PC-3 (cell line): Measurements from ENCODE around the gene COL19A1. TPM values are rescaled to one million over a fixed set of nuclear protein-coding genes. Genes with fewer than 3 reads are reported as not detected.

Experiments
- ATAC-seq: fragments of 200-7000 bp; cut with Tn5 transposase; 2 replicates; pipeline ENCODE4 v1.9.1; 2020; ENCODE audit warnings: mild to moderate bottlenecking, moderate library complexity
- BruUV-seq: library from RNA; stranded (reverse); fragments of 400-500 nt; replicated peaks from 2 replicates; lab custom pipeline; 2021; lab: Mats Ljungman, UMichigan
- CTCF ChIA-PET: fragments of 300-600 bp; sonication (Branson Sonifier 250); formaldehyde crosslinking; loops from one replicate; lab custom pipeline; 2022; ENCODE audit warnings: antibody characterized with exemption; lab: Charles Lee
- POLR2A ChIA-PET: fragments of 300-600 bp; sonication (Branson Sonifier 250); formaldehyde crosslinking; loops from one replicate; lab custom pipeline; 2022; ENCODE audit warnings: antibody characterized with exemption; ENCODE audit not compliant: unreplicated experiment; lab: Charles Lee
- DNase-seq: peaks from one replicate; pipeline ENCODE4 v3.0.0-alpha.2; 2015
- H2AFZ ChIP-seq: fragments of 300-600 bp; sonication (generic); 2 replicates; pipeline ENCODE4 v1.6.0; 2016; ENCODE audit warnings: antibody characterized with exemption, low read length
- H3F3A ChIP-seq: fragments of 300-600 bp; sonication (generic); one replicate; pipeline ENCODE4 v1.6.0; 2017; ENCODE audit warnings: antibody characterized with exemption, low read length, control low read depth, mild to moderate bottlenecking; ENCODE audit not compliant: unreplicated experiment
- H3K27ac ChIP-seq: fragments of 300-600 bp; sonication (generic); 2 replicates; pipeline ENCODE4 v1.5.1; 2016; ENCODE audit warnings: mild to moderate bottlenecking, low read length
- H3K27me3 ChIP-seq: fragments of 300-600 bp; sonication (generic); 2 replicates; pipeline ENCODE4 v1.6.1; 2016; ENCODE audit warnings: low read length, mixed read lengths
- H3K36me3 ChIP-seq: fragments of 300-600 bp; sonication (generic); 2 replicates; pipeline ENCODE4 v1.6.1; 2016; ENCODE audit warnings: low read depth, mixed run types, low read length, mixed read lengths
- H3K4me1 ChIP-seq: fragments of 300-600 bp; sonication (generic); 2 replicates; pipeline ENCODE4 v1.5.1; 2016; ENCODE audit warnings: low read length; ENCODE audit not compliant: insufficient read depth
- H3K4me2 ChIP-seq: fragments of 300-600 bp; sonication (generic); 2 replicates; pipeline ENCODE4 v1.6.0; 2016; ENCODE audit warnings: low read length
- H3K4me3 ChIP-seq: fragments of 300-600 bp; sonication (generic); 2 replicates; pipeline ENCODE4 v1.5.1; 2016; ENCODE audit warnings: mild to moderate bottlenecking, low read length, mixed read lengths
- H3K79me2 ChIP-seq: fragments of 300-600 bp; sonication (generic); 2 replicates; pipeline ENCODE4 v1.6.1; 2017; ENCODE audit warnings: low read length, mixed read lengths
- H3K9ac ChIP-seq: fragments of 300-600 bp; sonication (generic); 2 replicates; pipeline ENCODE4 v1.6.0; 2016; ENCODE audit warnings: mild to moderate bottlenecking, low read length
- H3K9me2 ChIP-seq: fragments of 300-600 bp; sonication (generic); replicated peaks from 2 replicates; pipeline ENCODE4 v1.6.1; 2016; ENCODE audit warnings: mixed run types, low read length, mixed read lengths
- H3K9me3 ChIP-seq: fragments of 300-600 bp; sonication (generic); 2 replicates; pipeline ENCODE4 v1.6.1; 2016; ENCODE audit warnings: low read length, mixed read lengths
- H4K20me1 ChIP-seq: fragments of 300-600 bp; sonication (generic); 2 replicates; pipeline ENCODE4 v1.6.1; 2016; ENCODE audit warnings: low read length, mixed read lengths
- EZH2 ChIP-seq: fragments of 300-600 bp; sonication (generic); IDR thresholded peaks from one replicate; pipeline ENCODE4 v1.6.1; 2017; ENCODE audit warnings: antibody characterized with exemption, mild to moderate bottlenecking, low read length; ENCODE audit not compliant: unreplicated experiment
- EZH2phosphoT487 ChIP-seq: fragments of 300-600 bp; sonication (generic); IDR thresholded peaks from 2 replicates; pipeline ENCODE4 v1.6.1; 2018; ENCODE audit warnings: mild to moderate bottlenecking, antibody characterized with exemption, low read length, borderline replicate concordance
- intact Hi-C: fragments of 100-400 bp; cut with micrococcal nuclease; formaldehyde crosslinking; loops from 2 replicates; pipeline ENCODE4 v1.9.0; 2023
- total RNA-seq: library from RNA; depleted of rRNA; stranded (reverse); fragments of >200 nt; gene quantifications from 2 replicates; pipeline ENCODE4 v1.2.3, GENCODE V29; 2014
- TF ChIP-seq, protein P1 (sequence below): fragments of 300-600 bp; sonication (generic); conservative IDR thresholded peaks from 2 replicates; pipeline ENCODE4 v1.5.1; 2017; ENCODE audit warnings: antibody characterized with exemption, low read depth, mild to moderate bottlenecking, low read length

Gene COL19A1
- total RNA-seq, 1 experiment from 2014 or later: not detected

DNA sequence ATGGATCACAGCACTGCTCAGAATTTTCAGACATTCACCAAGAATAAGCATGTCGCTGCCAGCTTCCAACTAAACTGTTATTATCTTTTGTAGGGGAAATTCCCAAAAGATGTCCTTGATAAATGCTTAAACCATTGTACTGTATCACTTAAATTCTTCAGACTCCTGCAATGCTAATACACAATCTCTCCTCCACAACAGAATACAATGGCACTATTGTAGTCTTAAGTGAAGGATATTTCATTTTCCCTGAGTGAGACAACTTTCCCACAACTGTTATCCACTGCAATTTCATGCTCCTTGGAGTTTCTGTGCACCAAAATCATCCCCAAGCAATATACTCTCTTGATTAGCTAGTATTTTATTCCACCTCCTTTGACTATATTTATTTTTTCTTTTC is 246.8 kb downstream of the COL19A1 start:
- BruUV-seq: no TSS peak
- POLR2A ChIA-PET: no interaction called here
- Histone ChIP-seq H3K4me2 (no peak overlapping the region), H3K4me3 (no peak overlapping the region), H3F3A (no peaks in the 10 kb centered on the region), H3K27me3 (no peaks in the 10 kb centered on the region), H4K20me1 (no peaks in the 10 kb centered on the region), H3K27ac (no peak overlapping the region), H3K79me2 (no peaks in the 10 kb centered on the region), H2AFZ (no peak overlapping the region), H3K9me2 (no peaks in the 10 kb centered on the region), H3K36me3 (no peaks in the 10 kb centered on the region), H3K9me3 (no peaks in the 10 kb centered on the region), H3K4me1 (no peaks in the 10 kb centered on the region), H3K9ac (no peak overlapping the region)
- CTCF ChIA-PET: no interaction called here
- intact Hi-C loops: no loop called here
- ATAC-seq: no peak
- no peak for DNase-seq
- TF ChIP-seq EZH2 (no peak), EZH2phosphoT487 (no peak)
- TF ChIP-seq, protein P1, sequence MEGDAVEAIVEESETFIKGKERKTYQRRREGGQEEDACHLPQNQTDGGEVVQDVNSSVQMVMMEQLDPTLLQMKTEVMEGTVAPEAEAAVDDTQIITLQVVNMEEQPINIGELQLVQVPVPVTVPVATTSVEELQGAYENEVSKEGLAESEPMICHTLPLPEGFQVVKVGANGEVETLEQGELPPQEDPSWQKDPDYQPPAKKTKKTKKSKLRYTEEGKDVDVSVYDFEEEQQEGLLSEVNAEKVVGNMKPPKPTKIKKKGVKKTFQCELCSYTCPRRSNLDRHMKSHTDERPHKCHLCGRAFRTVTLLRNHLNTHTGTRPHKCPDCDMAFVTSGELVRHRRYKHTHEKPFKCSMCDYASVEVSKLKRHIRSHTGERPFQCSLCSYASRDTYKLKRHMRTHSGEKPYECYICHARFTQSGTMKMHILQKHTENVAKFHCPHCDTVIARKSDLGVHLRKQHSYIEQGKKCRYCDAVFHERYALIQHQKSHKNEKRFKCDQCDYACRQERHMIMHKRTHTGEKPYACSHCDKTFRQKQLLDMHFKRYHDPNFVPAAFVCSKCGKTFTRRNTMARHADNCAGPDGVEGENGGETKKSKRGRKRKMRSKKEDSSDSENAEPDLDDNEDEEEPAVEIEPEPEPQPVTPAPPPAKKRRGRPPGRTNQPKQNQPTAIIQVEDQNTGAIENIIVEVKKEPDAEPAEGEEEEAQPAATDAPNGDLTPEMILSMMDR: no peak

DNA sequence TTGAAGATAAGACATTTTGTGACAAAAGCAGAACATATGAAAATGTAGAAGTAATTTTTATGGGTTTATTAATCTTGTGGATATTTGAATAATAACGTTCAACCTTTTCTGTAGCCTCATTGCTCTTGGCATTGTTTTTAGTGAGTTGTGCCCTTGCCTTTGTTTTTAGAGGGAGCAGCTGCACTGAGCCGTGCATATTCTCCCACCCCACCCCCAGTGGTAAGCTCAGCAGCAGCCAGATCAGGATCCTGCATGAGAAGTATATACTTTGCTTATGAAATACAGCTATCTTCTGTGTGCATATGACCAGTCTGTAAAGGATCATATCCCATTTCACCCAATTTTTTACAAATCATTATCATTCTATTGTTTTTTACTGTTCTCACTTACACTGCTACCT is 252.3 kb downstream of the COL19A1 start:
- intact Hi-C loops: no loop called here
- TF ChIP-seq EZH2: no peak
- TF ChIP-seq, protein P1: no peak
- TF ChIP-seq EZH2phosphoT487: no peak
- ATAC-seq: no peak

DNA sequence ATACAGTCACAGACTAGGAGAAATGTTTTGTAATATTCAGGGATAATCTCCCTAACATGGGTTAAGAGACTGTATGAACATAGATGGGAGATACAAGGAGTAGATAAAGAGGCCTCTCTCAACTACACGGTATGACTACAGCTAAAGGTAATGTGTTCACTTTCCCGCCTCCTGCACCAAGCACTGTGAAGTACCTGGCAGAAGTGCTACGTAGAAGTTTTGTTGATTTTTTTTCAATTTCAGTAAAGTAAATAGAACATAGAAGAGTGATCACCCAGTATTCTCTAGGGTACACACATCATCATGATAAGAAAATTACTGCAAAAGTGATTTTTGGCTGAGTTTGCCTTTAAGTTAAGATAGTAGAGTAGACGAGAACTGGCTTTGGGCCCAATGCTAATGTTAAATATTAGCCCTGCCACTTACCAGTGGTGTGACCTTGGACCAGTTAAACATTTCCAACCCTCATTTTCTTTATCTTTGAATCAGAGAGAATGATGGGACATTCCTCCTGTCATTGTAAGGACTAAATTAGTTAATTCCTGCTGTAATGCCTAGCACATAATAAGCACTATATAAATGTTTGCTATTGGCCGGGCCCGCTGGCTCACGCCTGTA is 253.0 kb downstream of the COL19A1 start:
- Histone ChIP-seq H3K27ac (no peak overlapping the region), H4K20me1 (no peaks in the 10 kb centered on the region), H3K36me3 (no peaks in the 10 kb centered on the region), H3K9ac (no peak overlapping the region), H3K9me3 (no peaks in the 10 kb centered on the region), H3K4me1 (no peaks in the 10 kb centered on the region), H3K4me3 (no peak overlapping the region), H3K4me2 (no peak overlapping the region), H3F3A (no peaks in the 10 kb centered on the region), H3K27me3 (no peaks in the 10 kb centered on the region), H3K9me2 (no peaks in the 10 kb centered on the region), H2AFZ (no peak overlapping the region), H3K79me2 (no peaks in the 10 kb centered on the region)
- ATAC-seq (no peak), DNase-seq (no peak)
- TF ChIP-seq, protein P1: no peak
- TF ChIP-seq EZH2phosphoT487 (no peak), EZH2 (no peak)
- ChIA-PET CTCF (no interaction called here), POLR2A (no interaction called here)
- no TSS peak for BruUV-seq
- intact Hi-C loops: no loop called here

More for the DNA sequence above, 252.3 kb downstream of the COL19A1 start:
- CTCF ChIA-PET: no interaction called here
- Histone ChIP-seq H2AFZ (no peak overlapping the region), H3K9ac (no peak overlapping the region), H3K79me2 (no peaks in the 10 kb centered on the region), H3K4me2 (no peak overlapping the region), H3K27ac (no peak overlapping the region), H3K36me3 (no peaks in the 10 kb centered on the region), H4K20me1 (no peaks in the 10 kb centered on the region), H3K9me2 (no peaks in the 10 kb centered on the region), H3K27me3 (no peaks in the 10 kb centered on the region), H3K4me1 (no peaks in the 10 kb centered on the region), H3F3A (no peaks in the 10 kb centered on the region), H3K9me3 (no peaks in the 10 kb centered on the region), H3K4me3 (no peak overlapping the region)
- BruUV-seq: no TSS peak
- DNase-seq: no peak
- POLR2A ChIA-PET: no interaction called here
